Ovary (tissue), 9 donors: ENCODE measurements around the gene SPATA21. TPM values are rescaled to one million over a fixed set of nuclear protein-coding genes. Genes with fewer than 3 reads are reported as not detected.

Experiments
- DNase-seq, 5 donors: peaks; one replicate each; pipeline ENCODE4 v3.0.0-alpha.2; 2019 to 2020
- H3K27ac ChIP-seq, 2 donors: fragments of 200-600 bp; one replicate each; pipeline versions ENCODE4 v1.5.1 to v1.8.0; 2019 to 2022
- H3K27me3 ChIP-seq: fragments of 200-600 bp; one replicate; pipeline ENCODE4 v1.8.0; 2022
- H3K36me3 ChIP-seq: fragments of 200-600 bp; sonication (generic); one replicate; pipeline ENCODE4 v1.5.1; 2019
- H3K4me1 ChIP-seq: one replicate; pipeline ENCODE4 v1.8.1; 2013; ENCODE audit warnings: mild to moderate bottlenecking, moderate library complexity; ENCODE audit not compliant: insufficient read depth
- H3K4me3 ChIP-seq: fragments of 200-600 bp; sonication (generic); one replicate; pipeline ENCODE4 v1.5.1; 2017
- H3K9me3 ChIP-seq, 2 donors: fragments of 200-600 bp in 1 of 2; sonication (generic) in 1 of 2; one replicate each; pipeline versions ENCODE4 v1.5.1 to v1.8.1; 2013 to 2019; ENCODE audit warnings: mild to moderate bottlenecking in 1 of 2, moderate library complexity in 1 of 2
- CTCF ChIP-seq, 3 donors: fragments of 450-650 bp in 2 of 3; fragments of 200-600 bp in 1 of 3; IDR thresholded peaks; one replicate each; pipeline versions ENCODE4 v1.5.1 to v1.8.0; 2016 to 2022; ENCODE audit warnings: antibody characterized with exemption in 3 of 3, mild to moderate bottlenecking in 1 of 3
- EP300 ChIP-seq: sonication (generic); formaldehyde crosslinking; IDR thresholded peaks from one replicate; pipeline ENCODE4 v1.6.1; 2017; ENCODE audit warnings: antibody characterized with exemption
- POLR2A ChIP-seq: fragments of 450-650 bp; IDR thresholded peaks from one replicate; pipeline ENCODE4 v1.6.1; 2017; ENCODE audit warnings: antibody characterized with exemption, mild to moderate bottlenecking, moderate library complexity
- WGBS, 3 donors: extraction: QIAGEN DNeasy Blood & Tissue Kit in 1 of 3; methylation state at CpG; one replicate each; pipeline versions ENCODE4 v1.1.5 to v1.1.7; 2013 to 2017; 5-methylcytosine and 5-hydroxymethylcytosine counted together
- intact Hi-C, 4 donors: fragments of 100-400 bp; cut with DNase I; formaldehyde crosslinking; loops; one replicate each; pipeline versions ENCODE4 v1.11.0 to v1.15.1; 2022 to 2023
- polyA plus RNA-seq, 2 donors: library from polyadenylated mRNA; stranded (reverse); fragments of 200-250 nt in 1 of 2; fragments of 350-450 nt in 1 of 2; fragmentation: Illumina TruSeq in 1 of 2; extraction: RNeasy Lipid Tissue Mini Kit (QIAGEN cat#74804) in 1 of 2; gene quantifications; one replicate each; pipeline ENCODE4 v1.2.3, GENCODE V29; 2013 to 2014
- total RNA-seq, 7 donors: library from RNA; depleted of rRNA in 2 of 7; stranded (reverse); fragments of >200 nt in 2 of 7; fragmentation: NEBNext Ultra II Directional in 3 of 7; extraction: Animal tissue kit (Norgen Biotek cat#: 25700) in 3 of 7; gene quantifications; one replicate each; pipeline versions ENCODE4 v1.1.0 to v1.2.4, GENCODE V29; 2016 to 2023
- donor health status: DM: no; HTN: no; CAD: no; lungs with moderate emphysema.
- donor health status: DM: no; HTN: no; CAD: no.
- donor health status: Bipolar disorder and iron deficiency.
- donor health status: DM: yes; HTN: yes; CAD: no.
- donor health status: DM: no; HTN: no; CAD: no.
- donor health status: DM: yes; HTN: yes; CAD: no.

SPATA21 gene
- total and polyA plus RNA-seq, 9 donors = 0.17 TPM; not detected in 8

GRCh38 chr1:16397120-16397519 lies 40.1 kb downstream of the SPATA21 start:
- H3K27me3 ChIP-seq = no peaks in the 10 kb centered on the region
- no peak overlapping the region for H3K27ac ChIP-seq
- H3K4me1 ChIP-seq = peaks cover 3% of the 10 kb centered on the region
- intact Hi-C loops = no loop called here
- no peak overlapping the region for H3K4me3 ChIP-seq
- TF ChIP-seq EP300 (no peak), POLR2A (no peak), CTCF (IDR thresholded peaks at IDR 0.05) (no peak)
- H3K9me3 ChIP-seq = no peaks in the 10 kb centered on the region
- no peak for DNase-seq
- WGBS, 3 donors = 31 to 38% (median 34%) methylated on average over 5 of the region's 5 CpGs
- no peaks in the 10 kb centered on the region for H3K36me3 ChIP-seq

- H3K27me3 ChIP-seq = no peaks in the 10 kb centered on the region
- H3K4me3 ChIP-seq = no peak overlapping the region
- no peak for TF ChIP-seq POLR2A
- TF ChIP-seq CTCF (IDR thresholded peaks at IDR 0.05) = no peak
- TF ChIP-seq EP300 = no peak
- DNase-seq = peak in 3 of 5 donors; percentile 36 to 58 (median 40)
- H3K9me3 ChIP-seq = no peaks in the 10 kb centered on the region
- no peak overlapping the region for H3K27ac ChIP-seq
- peaks cover 3% of the 10 kb centered on the region for H3K4me1 ChIP-seq
- no peaks in the 10 kb centered on the region for H3K36me3 ChIP-seq
- intact Hi-C loops = no loop called here
- 45 to 54% (median 45%) methylated on average over 6 to 7 of the region's 7 CpGs for WGBS, 3 donors
These were observed 40.6 kb downstream of the SPATA21 start for GRCh38 chr1:16396591-16396990.

GRCh38 chr1:16394977-16395376 lies 42.2 kb downstream of the SPATA21 start:
- 73 to 83% (median 82%) methylated on average over 13 of the region's 13 CpGs for WGBS, 3 donors
- Histone ChIP-seq H3K4me1 (peaks cover 6% of the 10 kb centered on the region), H3K27ac (no peak overlapping the region), H3K4me3 (no peak overlapping the region), H3K9me3 (no peaks in the 10 kb centered on the region), H3K27me3 (no peaks in the 10 kb centered on the region), H3K36me3 (no peaks in the 10 kb centered on the region)
- intact Hi-C loops = no loop called here
- no peak for DNase-seq
- no peak for TF ChIP-seq POLR2A
- TF ChIP-seq CTCF (IDR thresholded peaks at IDR 0.05) = no peak
- no peak for TF ChIP-seq EP300

- no peak for TF ChIP-seq POLR2A
- no peak for TF ChIP-seq EP300
- no peak for TF ChIP-seq CTCF (IDR thresholded peaks at IDR 0.05)
- peaks cover 6% of the 10 kb centered on the region for H3K4me1 ChIP-seq
These were observed 43.4 kb downstream of the SPATA21 start for GRCh38 chr1:16393570-16394521.

More at GRCh38 chr1:16393570-16394521, 43.4 kb downstream of the SPATA21 start:
- intact Hi-C loops = no loop called here
- DNase-seq = no peak
- no peak overlapping the region for H3K4me3 ChIP-seq
- WGBS, 3 donors = 81 to 87% (median 87%) methylated on average over 10 of the region's 10 CpGs
- H3K27me3 ChIP-seq = no peaks in the 10 kb centered on the region
- H3K27ac ChIP-seq = no peak overlapping the region
- no peaks in the 10 kb centered on the region for H3K9me3 ChIP-seq
- H3K36me3 ChIP-seq = no peaks in the 10 kb centered on the region
